ACC112 (cell line): ENCODE data around the gene SASS6.
A peak's percentile ranks its signal among the peaks of the same experiment; 100 is the strongest.

Experiments used
- H2AFZ ChIP-seq: fragments of 200-600 bp; sonication (generic); one replicate; pipeline ENCODE4 v1.6.0; 2017; ENCODE audit warnings: antibody characterized with exemption, low read length; ENCODE audit not compliant: unreplicated experiment
- H3K27ac ChIP-seq: fragments of 200-600 bp; sonication (generic); 2 replicates; pipeline ENCODE4 v1.5.1; 2014; ENCODE audit warnings: low read depth, mild to moderate bottlenecking, antibody characterized with exemption, low read length, moderate library complexity
- H3K27me3 ChIP-seq: fragments of 200-600 bp; sonication (generic); 2 replicates; pipeline ENCODE4 v1.6.1; 2014; ENCODE audit warnings: mild to moderate bottlenecking, antibody characterized with exemption, low read length, moderate library complexity, mixed read lengths; ENCODE audit not compliant: insufficient read depth
- H3K36me3 ChIP-seq: fragments of 200-600 bp; sonication (generic); 2 replicates; pipeline ENCODE4 v1.6.1; 2016; ENCODE audit warnings: mild to moderate bottlenecking, antibody characterized with exemption, low read length, moderate library complexity, mixed read lengths; ENCODE audit not compliant: insufficient read depth
- H3K4me1 ChIP-seq: fragments of 200-600 bp; sonication (generic); one replicate; pipeline ENCODE4 v1.6.1; 2016; ENCODE audit warnings: low read length, mixed read lengths; ENCODE audit not compliant: insufficient read depth, unreplicated experiment, control insufficient read depth
- H3K4me3 ChIP-seq: fragments of 200-600 bp; sonication (generic); 2 replicates; pipeline ENCODE4 v1.5.1; 2014; ENCODE audit warnings: mild to moderate bottlenecking, low read depth, low read length
- H3K79me2 ChIP-seq: fragments of 200-600 bp; sonication (generic); one replicate; pipeline ENCODE4 v1.6.0; 2016; ENCODE audit warnings: low read length; ENCODE audit not compliant: control insufficient read depth, unreplicated experiment, insufficient read depth

SASS6 gene, protein sequence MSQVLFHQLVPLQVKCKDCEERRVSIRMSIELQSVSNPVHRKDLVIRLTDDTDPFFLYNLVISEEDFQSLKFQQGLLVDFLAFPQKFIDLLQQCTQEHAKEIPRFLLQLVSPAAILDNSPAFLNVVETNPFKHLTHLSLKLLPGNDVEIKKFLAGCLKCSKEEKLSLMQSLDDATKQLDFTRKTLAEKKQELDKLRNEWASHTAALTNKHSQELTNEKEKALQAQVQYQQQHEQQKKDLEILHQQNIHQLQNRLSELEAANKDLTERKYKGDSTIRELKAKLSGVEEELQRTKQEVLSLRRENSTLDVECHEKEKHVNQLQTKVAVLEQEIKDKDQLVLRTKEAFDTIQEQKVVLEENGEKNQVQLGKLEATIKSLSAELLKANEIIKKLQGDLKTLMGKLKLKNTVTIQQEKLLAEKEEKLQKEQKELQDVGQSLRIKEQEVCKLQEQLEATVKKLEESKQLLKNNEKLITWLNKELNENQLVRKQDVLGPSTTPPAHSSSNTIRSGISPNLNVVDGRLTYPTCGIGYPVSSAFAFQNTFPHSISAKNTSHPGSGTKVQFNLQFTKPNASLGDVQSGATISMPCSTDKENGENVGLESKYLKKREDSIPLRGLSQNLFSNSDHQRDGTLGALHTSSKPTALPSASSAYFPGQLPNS

DNA sequence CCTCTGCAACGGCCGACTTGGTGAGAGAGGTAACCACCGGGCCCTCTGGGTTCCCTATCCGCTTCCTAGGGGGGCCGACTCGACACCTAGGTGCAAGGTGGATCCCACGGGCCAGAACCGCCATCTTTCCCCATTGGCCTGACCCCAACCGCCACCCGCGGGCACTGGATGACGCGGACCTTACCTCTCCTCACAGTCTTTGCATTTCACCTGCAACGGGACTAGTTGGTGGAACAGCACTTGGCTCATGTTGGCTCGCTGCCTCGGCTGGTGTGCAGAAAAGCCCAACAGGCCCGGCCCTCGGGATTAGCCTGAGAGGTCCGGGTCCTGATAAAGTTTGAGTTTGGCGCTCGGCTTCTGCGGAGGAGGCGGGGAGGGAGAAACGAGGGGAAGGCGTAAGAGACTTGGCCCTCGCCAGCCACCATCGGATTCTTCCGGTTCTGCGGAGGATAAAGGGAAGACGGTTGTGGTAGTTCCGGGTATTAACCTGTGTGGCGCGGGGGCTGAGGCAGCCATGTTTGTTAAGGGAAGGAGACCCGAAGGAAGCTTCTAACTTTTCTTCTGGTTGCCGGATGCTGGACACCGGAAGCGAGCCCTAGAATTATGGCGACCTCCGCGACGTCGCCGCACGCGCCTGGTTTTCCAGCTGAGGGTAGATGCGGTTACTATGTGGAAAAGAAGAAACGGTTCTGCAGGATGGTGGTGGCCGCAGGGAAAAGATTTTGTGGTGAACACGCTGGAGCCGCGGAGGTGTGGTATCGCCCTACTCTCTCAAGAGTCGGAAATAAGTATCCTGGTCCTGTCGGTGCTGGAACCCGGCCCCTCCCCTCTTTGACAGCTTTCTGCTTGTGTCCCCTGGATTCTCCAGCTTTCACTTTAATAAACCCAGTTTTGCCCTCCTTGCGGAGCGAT is at the start of gene SASS6, which contains the start of gene TRMT13:
SASS6 (minus strand) TSS at position 365 of the 912 bp plus-strand sequence; CDS start at position 249, 116 bp downstream.
TRMT13 (plus strand) TSS at position 598 of the 912 bp plus-strand sequence; CDS start at position 604, 6 bp downstream.
- H3K36me3 ChIP-seq, result no peaks in the 10 kb centered on the region
- peak within 1 kb of the TSS; percentile 96 for H2AFZ ChIP-seq
- H3K27me3 ChIP-seq, result no peaks in the 10 kb centered on the region
- H3K27ac ChIP-seq, result peak within 1 kb of the TSS; percentile 50
- H3K4me1 ChIP-seq, result peaks cover 27% of the 10 kb centered on the region
- H3K4me3 ChIP-seq, result peak within 1 kb of the TSS; percentile 92
- peaks cover 74% of the 10 kb centered on the region for H3K79me2 ChIP-seq

DNA sequence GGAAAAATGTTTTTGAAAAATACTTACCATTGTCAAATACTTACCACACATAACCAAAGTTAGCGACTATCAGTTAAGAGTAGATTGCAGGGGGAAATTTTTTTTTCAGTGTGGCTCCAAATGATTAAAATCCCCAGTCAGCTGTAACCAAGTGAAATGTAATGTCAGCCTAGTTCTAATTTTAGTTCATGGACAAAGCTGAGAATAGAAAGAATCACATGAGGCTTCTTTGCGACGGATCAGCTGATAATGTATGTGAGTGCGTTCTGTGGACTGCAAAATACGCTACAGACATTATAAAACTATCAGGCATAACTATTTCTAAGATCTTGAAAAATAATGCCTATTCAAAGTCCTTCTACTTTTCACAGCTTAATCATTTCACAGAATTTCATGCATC is 45.4 kb upstream of the SASS6 start, which contains the start of gene LRRC39:
LRRC39 (minus strand) TSS at position 166 of the 400 bp plus-strand sequence. CDS start 9,740 bp downstream, outside the sequence.
- Histone ChIP-seq H3K4me3 (no peak within 1 kb of the TSS), H3K4me1 (no peaks in the 10 kb centered on the region), H3K27ac (no peak within 1 kb of the TSS), H3K27me3 (no peaks in the 10 kb centered on the region), H3K36me3 (no peaks in the 10 kb centered on the region), H2AFZ (no peak within 1 kb of the TSS), H3K79me2 (no peaks in the 10 kb centered on the region)

DNA sequence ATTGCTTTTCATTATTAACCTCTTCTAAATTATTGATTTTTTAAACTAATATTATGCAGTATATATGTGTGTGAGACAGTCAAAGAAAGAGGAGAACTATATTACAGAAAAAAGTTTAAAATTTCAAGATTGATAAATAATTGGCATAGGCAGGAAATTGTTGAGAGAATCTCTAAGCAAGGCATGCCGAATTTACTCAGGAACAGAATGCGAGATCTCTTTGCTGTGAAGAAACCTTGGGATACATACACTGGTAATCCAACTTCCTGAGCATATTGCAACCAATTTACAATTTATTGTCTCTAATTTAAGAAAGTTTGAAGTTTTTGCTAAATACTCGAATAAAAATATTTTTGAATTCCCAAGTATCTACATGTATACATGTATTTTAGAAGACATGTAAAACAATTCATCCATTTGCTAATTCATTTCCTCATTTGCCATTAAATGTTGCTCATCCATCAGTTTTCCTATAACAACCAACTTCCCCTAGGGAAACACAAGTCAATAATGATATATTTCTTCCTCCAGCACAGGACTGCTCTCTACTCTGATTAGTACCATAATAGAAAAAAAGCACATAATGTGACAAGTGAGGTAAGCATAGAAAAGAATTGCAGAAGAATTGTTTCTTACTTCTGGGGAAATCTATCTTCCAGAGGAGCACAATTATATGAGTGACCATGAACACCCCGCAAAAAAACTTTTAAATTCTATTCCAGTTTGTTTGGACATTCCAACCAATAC is 44.7 kb upstream of the SASS6 start:
- Histone ChIP-seq H3K27me3 (no peaks in the 10 kb centered on the region), H3K4me1 (no peaks in the 10 kb centered on the region), H3K27ac (no peak overlapping the region), H3K4me3 (no peak overlapping the region), H3K36me3 (no peaks in the 10 kb centered on the region), H3K79me2 (no peaks in the 10 kb centered on the region), H2AFZ (no peak overlapping the region)

DNA sequence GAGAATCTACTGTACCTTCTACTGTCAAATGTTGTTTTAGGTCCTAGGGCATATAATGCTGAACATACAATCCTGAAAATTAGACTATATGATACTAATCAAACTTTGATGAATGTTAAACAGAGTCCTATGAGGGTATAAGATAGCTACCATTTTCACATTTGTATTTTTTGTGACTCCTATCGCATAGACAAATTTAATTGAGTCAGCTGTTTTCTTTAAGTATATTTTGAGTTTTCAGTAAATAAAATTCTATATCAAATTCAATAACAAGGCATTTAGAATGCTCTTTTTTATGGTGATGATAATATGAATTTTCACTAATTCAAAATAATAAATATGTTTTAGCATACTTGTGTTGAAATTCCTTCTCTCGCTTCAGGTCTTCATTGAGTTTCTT is 35.3 kb upstream of the SASS6 start:
- Histone ChIP-seq H3K4me3 (no peak overlapping the region), H3K4me1 (no peaks in the 10 kb centered on the region), H3K27ac (no peak overlapping the region), H3K27me3 (no peaks in the 10 kb centered on the region), H2AFZ (no peak overlapping the region), H3K79me2 (no peaks in the 10 kb centered on the region), H3K36me3 (no peaks in the 10 kb centered on the region)

DNA sequence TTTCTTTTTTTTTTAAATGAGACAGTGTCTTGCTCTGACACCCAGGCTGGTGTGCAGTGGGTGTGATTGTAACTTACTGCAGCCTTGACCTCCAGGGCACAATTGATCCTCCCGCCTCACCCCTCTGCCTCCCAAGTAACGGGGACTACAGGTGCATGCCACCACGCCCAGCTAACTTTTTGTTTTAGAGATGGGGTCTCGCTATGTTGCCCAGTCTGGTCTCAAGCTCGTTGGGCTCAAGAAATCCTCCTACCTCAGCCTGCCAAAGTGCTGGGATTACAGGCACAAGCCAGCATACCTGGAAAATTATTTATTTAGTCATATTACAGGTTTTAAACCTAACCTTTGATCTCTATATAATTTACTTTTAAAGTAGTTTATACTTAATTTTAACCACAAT is 32.0 kb upstream of the SASS6 start:
- Histone ChIP-seq H3K27me3 (no peaks in the 10 kb centered on the region), H3K4me1 (no peaks in the 10 kb centered on the region), H3K4me3 (no peak overlapping the region), H3K36me3 (no peaks in the 10 kb centered on the region), H3K79me2 (no peaks in the 10 kb centered on the region), H3K27ac (no peak overlapping the region), H2AFZ (no peak overlapping the region)

DNA sequence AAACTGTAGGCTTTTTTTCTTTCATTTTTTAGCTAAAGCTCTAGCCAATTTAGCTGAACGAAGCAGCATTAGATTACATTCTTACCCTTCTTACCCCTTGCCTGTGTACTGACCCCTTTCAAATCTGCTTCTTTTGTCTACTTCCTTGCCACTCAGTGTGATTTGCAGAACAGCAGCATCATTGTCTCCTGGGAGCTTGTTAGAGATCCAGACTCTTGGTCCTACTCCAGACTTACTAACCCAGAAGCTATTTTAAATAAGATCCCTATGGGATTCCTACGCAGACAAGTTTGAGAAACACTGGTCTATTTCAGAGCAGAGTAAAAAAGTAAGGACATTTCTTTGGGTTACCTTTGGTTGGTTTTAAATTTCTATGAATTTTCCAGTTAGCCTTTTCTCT is 31.5 kb upstream of the SASS6 start:
- H2AFZ ChIP-seq, result peak overlapping the region; percentile 6
- H3K27me3 ChIP-seq, result no peaks in the 10 kb centered on the region
- no peak overlapping the region for H3K27ac ChIP-seq
- no peaks in the 10 kb centered on the region for H3K36me3 ChIP-seq
- H3K79me2 ChIP-seq, result no peaks in the 10 kb centered on the region
- H3K4me3 ChIP-seq, result no peak overlapping the region
- H3K4me1 ChIP-seq, result no peaks in the 10 kb centered on the region

DNA sequence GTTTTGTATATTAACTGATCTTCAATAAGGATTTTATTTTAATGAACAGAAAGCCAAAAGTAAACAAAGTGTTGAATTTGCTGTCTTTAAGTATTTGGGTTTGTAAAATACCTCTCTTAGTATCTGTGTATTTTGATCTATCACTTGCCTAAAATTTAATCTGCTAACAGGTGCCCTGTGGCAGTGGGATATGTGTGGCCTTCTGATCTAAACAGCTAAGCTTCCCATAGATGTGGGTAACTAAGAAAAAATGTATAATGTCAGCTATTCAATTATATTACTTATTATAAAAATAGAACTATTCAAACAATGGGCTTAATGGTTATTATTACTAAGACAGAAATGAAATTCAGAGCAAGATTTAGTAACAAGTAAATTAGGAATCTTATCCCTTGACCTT is 30.2 kb upstream of the SASS6 start:
- no peak overlapping the region for H3K4me3 ChIP-seq
- no peaks in the 10 kb centered on the region for H3K36me3 ChIP-seq
- H3K4me1 ChIP-seq, result no peaks in the 10 kb centered on the region
- no peak overlapping the region for H2AFZ ChIP-seq
- no peaks in the 10 kb centered on the region for H3K79me2 ChIP-seq
- H3K27ac ChIP-seq, result no peak overlapping the region
- H3K27me3 ChIP-seq, result no peaks in the 10 kb centered on the region

DNA sequence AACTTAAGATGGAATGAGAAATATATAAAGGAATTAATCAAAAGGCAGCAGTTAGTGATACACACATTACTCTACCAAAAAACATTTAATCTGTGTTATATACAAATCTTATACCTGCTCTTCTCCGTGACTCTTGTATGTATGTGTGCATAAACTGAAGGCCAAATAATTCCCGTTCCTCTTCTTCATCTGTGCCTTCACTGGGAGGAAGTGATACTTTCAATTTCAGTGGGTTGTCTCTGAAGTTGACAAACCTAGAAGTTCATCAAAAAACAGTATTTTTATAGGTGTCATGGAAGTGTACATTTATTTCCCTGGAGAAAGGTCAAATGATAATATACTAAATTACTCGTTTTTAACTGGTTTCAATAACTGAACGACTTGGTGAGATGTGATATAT is 19.5 kb upstream of the SASS6 start:
- Histone ChIP-seq H3K79me2 (no peaks in the 10 kb centered on the region), H2AFZ (no peak overlapping the region), H3K4me3 (no peak overlapping the region), H3K27me3 (no peaks in the 10 kb centered on the region), H3K36me3 (peaks cover 6% of the 10 kb centered on the region), H3K4me1 (no peaks in the 10 kb centered on the region), H3K27ac (no peak overlapping the region)

DNA sequence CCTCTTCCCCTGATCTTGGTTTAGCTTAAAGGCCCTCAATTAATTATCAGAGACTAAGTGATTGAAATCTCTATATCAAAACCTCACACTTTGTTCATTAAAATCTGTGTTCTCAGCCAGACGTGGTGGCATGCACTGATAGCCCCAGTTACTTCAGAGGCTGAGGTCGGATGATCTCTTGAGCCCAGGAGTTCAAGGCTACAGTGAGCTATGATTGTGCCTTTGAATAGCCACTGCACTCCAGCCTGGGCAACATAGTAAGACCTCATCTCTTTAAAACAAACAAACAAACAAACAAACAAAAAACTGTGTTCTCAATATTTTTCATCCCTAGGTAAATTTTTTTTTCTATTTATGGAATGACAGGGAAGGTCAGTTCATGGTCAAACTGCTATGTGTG is 18.9 kb upstream of the SASS6 start:
- H2AFZ ChIP-seq, result no peak overlapping the region
- no peaks in the 10 kb centered on the region for H3K79me2 ChIP-seq
- no peak overlapping the region for H3K27ac ChIP-seq
- no peak overlapping the region for H3K4me3 ChIP-seq
- H3K4me1 ChIP-seq, result no peaks in the 10 kb centered on the region
- H3K36me3 ChIP-seq, result peaks cover 6% of the 10 kb centered on the region
- H3K27me3 ChIP-seq, result no peaks in the 10 kb centered on the region

DNA sequence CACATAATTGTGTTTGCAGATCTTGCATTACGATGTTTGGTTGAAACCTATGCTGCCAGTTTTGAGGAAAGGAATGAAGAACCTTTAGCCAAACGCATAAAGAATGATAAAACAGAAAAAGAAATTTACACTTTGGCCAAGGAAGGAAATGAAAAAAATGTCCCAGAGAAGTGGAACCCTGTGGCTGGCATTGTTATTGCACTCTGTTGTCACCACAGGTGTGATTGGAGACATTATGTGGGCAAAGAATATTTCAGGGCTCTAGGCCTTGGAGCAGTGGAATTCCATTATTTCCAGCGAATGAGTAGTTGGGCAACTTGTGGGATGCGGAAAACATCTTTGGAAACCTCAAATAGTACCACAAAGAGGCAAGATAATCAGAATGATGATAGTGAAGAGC is 15.1 kb upstream of the SASS6 start:
- H3K36me3 ChIP-seq, result peaks cover 16% of the 10 kb centered on the region

More for the DNA sequence above, 15.1 kb upstream of the SASS6 start:
- no peak overlapping the region for H2AFZ ChIP-seq
- H3K27me3 ChIP-seq, result no peaks in the 10 kb centered on the region
- no peak overlapping the region for H3K27ac ChIP-seq
- no peaks in the 10 kb centered on the region for H3K79me2 ChIP-seq
- no peaks in the 10 kb centered on the region for H3K4me1 ChIP-seq
- no peak overlapping the region for H3K4me3 ChIP-seq
